ENCODE data around the gene UBQLN4. TPM values are rescaled to one million over a fixed set of nuclear protein-coding genes. Genes with fewer than 3 reads are reported as not detected.
A peak's percentile ranks its signal among the peaks of the same experiment; 100 is the strongest.

UBQLN4 gene
- total and polyA plus RNA-seq, 12 donors, result 15.7 to 32.2 (median 25.4) TPM

DNA sequence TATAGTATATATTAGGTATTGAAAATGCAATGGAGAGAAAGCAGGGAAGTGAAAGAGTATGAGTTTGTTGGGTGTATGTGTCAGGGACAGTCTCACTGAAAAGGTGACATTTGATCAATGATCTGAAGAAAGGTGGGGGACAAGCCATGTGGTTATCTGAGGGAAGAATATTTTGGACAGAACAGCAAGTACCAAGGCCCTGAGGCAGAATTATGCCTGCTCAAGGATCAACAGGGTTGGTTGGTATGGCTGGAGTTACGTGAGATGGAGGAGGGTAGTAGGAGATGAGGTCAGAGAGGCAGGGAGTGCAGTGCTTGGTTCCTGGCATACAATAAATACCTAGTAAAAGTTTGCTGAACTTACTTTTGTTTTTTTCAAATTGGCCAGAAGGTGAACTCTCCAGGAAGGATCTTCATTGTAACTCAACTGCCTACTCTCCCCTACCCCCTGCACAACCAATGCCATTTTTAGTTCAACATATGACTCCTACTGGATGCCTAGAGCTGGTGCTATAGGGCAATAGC is 2.8 kb upstream of the UBQLN4 start:
- Histone ChIP-seq H3K4me3 (peak overlapping the region in 1 of 10 donors; percentile 86), H3K27ac (no peak overlapping the region), H3K36me3 (peaks cover 0 to 26% (median 0%) of the 10 kb centered on the region in 9 donors), H3K4me1 (peaks cover 5 to 34% (median 23%) of the 10 kb centered on the region in 9 donors), H3K9me3 (no peaks in the 10 kb centered on the region), H3K27me3 (no peaks in the 10 kb centered on the region)
- TF ChIP-seq, protein P1, sequence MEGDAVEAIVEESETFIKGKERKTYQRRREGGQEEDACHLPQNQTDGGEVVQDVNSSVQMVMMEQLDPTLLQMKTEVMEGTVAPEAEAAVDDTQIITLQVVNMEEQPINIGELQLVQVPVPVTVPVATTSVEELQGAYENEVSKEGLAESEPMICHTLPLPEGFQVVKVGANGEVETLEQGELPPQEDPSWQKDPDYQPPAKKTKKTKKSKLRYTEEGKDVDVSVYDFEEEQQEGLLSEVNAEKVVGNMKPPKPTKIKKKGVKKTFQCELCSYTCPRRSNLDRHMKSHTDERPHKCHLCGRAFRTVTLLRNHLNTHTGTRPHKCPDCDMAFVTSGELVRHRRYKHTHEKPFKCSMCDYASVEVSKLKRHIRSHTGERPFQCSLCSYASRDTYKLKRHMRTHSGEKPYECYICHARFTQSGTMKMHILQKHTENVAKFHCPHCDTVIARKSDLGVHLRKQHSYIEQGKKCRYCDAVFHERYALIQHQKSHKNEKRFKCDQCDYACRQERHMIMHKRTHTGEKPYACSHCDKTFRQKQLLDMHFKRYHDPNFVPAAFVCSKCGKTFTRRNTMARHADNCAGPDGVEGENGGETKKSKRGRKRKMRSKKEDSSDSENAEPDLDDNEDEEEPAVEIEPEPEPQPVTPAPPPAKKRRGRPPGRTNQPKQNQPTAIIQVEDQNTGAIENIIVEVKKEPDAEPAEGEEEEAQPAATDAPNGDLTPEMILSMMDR (IDR thresholded peaks at IDR 0.05), result no peak
- intact Hi-C loops (cut with DNase I), result loop anchor here in 3 of 10 donors (5.0 to 10.0 kb wide), 2 partner anchors 34 to 122 kb away; partner anchors contain the start of genes SSR2 (in 2 of the 3) and KHDC4 (in 1 of the 3)
- ATAC-seq, result no peak
- DNase-seq, result no peak
- WGBS, 2 donors, result 96 to 100% methylated on average over 1 of the region's 1 CpG

DNA sequence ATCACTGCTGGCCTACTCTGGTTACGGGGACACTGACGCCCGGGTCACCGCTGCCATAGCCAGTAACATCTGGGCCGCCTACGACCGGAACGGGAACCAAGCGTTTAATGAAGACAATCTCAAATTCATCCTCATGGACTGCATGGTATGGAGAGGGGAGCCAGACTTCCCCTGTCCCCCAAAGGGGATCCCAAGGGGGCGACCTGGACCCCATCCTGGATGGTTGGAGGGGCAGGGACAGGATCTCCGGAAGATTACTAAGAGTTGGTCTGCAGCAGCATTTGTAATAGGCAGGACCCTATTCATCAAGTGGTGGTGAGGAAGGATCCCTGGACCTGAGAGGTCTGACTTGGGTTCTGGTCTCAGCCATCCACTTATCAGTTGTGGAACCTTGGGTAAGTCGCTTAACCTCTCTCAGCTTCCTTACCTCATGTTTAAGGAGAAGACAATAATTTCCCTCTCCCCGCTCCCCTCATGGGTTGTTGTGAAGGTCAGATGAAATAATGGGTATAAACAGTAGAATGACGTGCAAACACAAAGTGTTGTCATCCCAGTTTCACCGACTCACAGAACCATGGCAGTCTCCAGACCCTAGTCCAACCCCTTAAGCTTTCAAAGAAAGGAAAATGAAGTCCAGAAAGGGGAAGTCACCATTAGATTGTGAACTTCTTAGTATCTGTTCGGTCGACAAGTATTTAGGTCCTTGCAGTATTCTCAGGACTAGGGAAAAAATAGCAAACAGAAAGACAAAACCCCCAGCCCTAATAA is 1.9 kb upstream of the UBQLN4 start:
- no peak for ATAC-seq
- TF ChIP-seq, protein P1 (IDR thresholded peaks at IDR 0.05), result no peak
- intact Hi-C loops (cut with DNase I), result loop anchor here in 3 of 10 donors (5.0 to 10.0 kb wide), 2 partner anchors 33 to 121 kb away; partner anchors contain the start of genes SSR2 (in 2 of the 3) and KHDC4 (in 1 of the 3)

DNA sequence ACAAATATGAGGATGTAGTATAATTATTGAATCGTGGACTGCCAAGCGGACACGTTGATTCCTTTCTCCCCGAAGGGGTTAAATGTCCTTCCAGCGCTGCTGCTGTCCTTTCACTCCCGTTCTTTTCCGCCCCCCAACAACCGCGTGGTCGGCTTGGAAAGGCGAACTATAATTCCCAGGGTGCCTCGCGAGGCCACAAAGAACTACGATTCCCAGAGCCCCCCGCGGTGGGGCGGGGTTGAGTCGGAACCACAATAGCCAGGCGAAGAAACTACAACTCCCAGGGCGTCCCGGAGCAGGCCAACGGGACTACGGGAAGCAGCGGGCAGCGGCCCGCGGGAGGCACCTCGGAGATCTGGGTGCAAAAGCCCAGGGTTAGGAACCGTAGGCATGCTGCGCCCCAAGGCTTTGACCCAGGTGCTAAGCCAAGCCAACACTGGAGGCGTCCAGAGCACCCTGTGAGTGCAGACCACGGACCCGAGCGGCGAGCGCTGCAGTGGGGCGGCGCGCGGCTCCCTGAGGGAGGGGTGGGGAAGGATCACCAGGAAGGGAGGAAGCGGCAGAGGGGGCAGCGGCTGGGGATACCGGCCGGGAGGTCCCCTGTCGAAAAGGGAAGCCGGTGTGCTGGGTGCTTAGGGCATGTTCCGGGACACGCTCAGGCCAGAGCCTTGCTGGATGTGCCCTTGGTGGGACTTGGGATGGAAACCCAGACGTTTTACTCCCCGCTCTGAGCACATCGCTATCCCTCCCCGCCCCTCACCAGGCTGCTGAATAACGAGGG is 1.1 kb upstream of the UBQLN4 start, which contains the start of gene LAMTOR2:
LAMTOR2 (plus strand) TSS at position 283 of the 781 bp plus-strand sequence; CDS start at position 391, 108 bp downstream.
- Histone ChIP-seq H3K36me3 (peaks cover 0 to 36% (median 0%) of the 10 kb centered on the region in 9 donors), H3K27ac (peak within 1 kb of the TSS; percentile 89 to 99 (median 96)), H3K27me3 (no peaks in the 10 kb centered on the region), H3K4me3 (peak within 1 kb of the TSS; percentile 66 to 86 (median 79)), H3K9me3 (no peaks in the 10 kb centered on the region), H3K4me1 (peaks cover 5 to 49% (median 31%) of the 10 kb centered on the region in 9 donors)
- 0 to 1% methylated on average over 52 to 53 of the region's 53 CpGs for WGBS, 2 donors
- DNase-seq (peak; percentile 96 to 98), ATAC-seq (peak; percentile 89 to 96 (median 93))
- intact Hi-C loops (cut with DNase I), result loop anchor here in 4 of 10 donors (5.0 to 10.0 kb wide), 3 partner anchors 32 to 120 kb away; partner anchors contain the start of genes SSR2 (in 2 of the 4) and KHDC4 (in 1 of the 4)
- TF ChIP-seq, protein P1 (IDR thresholded peaks at IDR 0.05), result peak in 2 of 9 donors; percentile 9 to 17

More for the DNA sequence above, 1.9 kb upstream of the UBQLN4 start:
- no peak for DNase-seq
- Histone ChIP-seq H3K4me3 (peak overlapping the region; percentile 66 to 86 (median 79)), H3K36me3 (peaks cover 0 to 28% (median 0%) of the 10 kb centered on the region in 9 donors), H3K27me3 (no peaks in the 10 kb centered on the region), H3K4me1 (peaks cover 5 to 43% (median 31%) of the 10 kb centered on the region in 9 donors), H3K27ac (peak overlapping the region; percentile 16 to 99 (median 96)), H3K9me3 (no peaks in the 10 kb centered on the region)
- 21 to 23% methylated on average over 17 of the region's 17 CpGs for WGBS, 2 donors
